Spleen (tissue), 7 donors: ENCODE results near the gene WDR77.

Experiments
- CTCF ChIP-seq, 11 experiments: fragments of 200-600 bp in 7 of 11; fragments of 450-650 bp in 4 of 11; sonication (generic) in 4 of 11; IDR thresholded peaks in 8 of 11; conservative IDR thresholded peaks in 3 of 11; 1 replicate in 7 of 11; 2 replicates in 4 of 11; pipeline versions ENCODE4 v1.4.0 to v1.8.0; 2016 to 2021; ENCODE audit warnings: antibody characterized with exemption in 11 of 11, inconsistent platforms in 4 of 11, mild to moderate bottlenecking in 1 of 11
- POLR2A ChIP-seq, 3 donors: fragments of 450-650 bp; IDR thresholded peaks; one replicate each; pipeline ENCODE4 v1.5.1; 2017; ENCODE audit warnings: antibody characterized with exemption in 3 of 3, mild to moderate bottlenecking in 1 of 3
- POLR2AphosphoS5 ChIP-seq, 3 donors: sonication (generic); formaldehyde crosslinking; IDR thresholded peaks; one replicate each; pipeline ENCODE4 v1.5.1; 2017; ENCODE audit warnings: antibody characterized with exemption in 3 of 3
- donor health status: DM: no; HTN: no; CAD: no; lungs with moderate emphysema.
- donor health status: DM: no; HTN: no; CAD: no.
- donor health status: DM: no; HTN: no; CAD: no.

GRCh38 chr1:111424281-111424680 is 24.8 kb downstream of the WDR77 start:
- TF ChIP-seq CTCF (IDR thresholded peaks at IDR 0.05 in 8 of 11, conservative IDR thresholded peaks at IDR 0.05 in 3 of 11), result no peak
- TF ChIP-seq POLR2AphosphoS5 (IDR thresholded peaks at IDR 0.05), result no peak
- TF ChIP-seq POLR2A (IDR thresholded peaks at IDR 0.05), result no peak
